Lower lobe of right lung (tissue), 2 donors: ENCODE measurements around the gene SIL1. TPM values are rescaled to one million over a fixed set of nuclear protein-coding genes. Genes with fewer than 3 reads are reported as not detected.

Experiments used
- ATAC-seq, 2 donors: fragments of 200-7000 bp; cut with Tn5 transposase; one replicate each; pipeline ENCODE4 v1.9.1; 2020 to 2022; ENCODE audit warnings: mild to moderate bottlenecking in 2 of 2, moderate library complexity in 2 of 2
- DNase-seq: peaks from one replicate; pipeline ENCODE4 v3.0.0-alpha.2; 2020
- H3K27ac ChIP-seq: fragments of 200-600 bp; one replicate; pipeline ENCODE4 v1.8.0; 2022
- H3K27me3 ChIP-seq: fragments of 200-600 bp; one replicate; pipeline ENCODE4 v1.8.0; 2022; ENCODE audit warnings: low read depth
- H3K36me3 ChIP-seq: fragments of 200-600 bp; one replicate; pipeline ENCODE4 v1.8.0; 2022; ENCODE audit warnings: mild to moderate bottlenecking
- H3K4me1 ChIP-seq: fragments of 200-600 bp; one replicate; pipeline ENCODE4 v1.8.0; 2022
- H3K4me3 ChIP-seq: fragments of 200-600 bp; one replicate; pipeline ENCODE4 v1.8.0; 2022; ENCODE audit warnings: mild to moderate bottlenecking
- H3K9me3 ChIP-seq: fragments of 200-600 bp; one replicate; pipeline ENCODE4 v1.8.0; 2022
- CTCF ChIP-seq: fragments of 200-600 bp; IDR thresholded peaks from one replicate; pipeline ENCODE4 v1.8.0; 2022; ENCODE audit warnings: antibody characterized with exemption, mild to moderate bottlenecking
- intact Hi-C: fragments of 100-400 bp; cut with DNase I; formaldehyde crosslinking; loops from one replicate; pipeline ENCODE4 v1.11.0; 2022
- total RNA-seq: library from RNA; stranded (reverse); fragmentation: NEBNext Ultra II Directional; extraction: Animal tissue kit (Norgen Biotek cat#: 25700); gene quantifications from one replicate; pipeline ENCODE4 v1.2.1, GENCODE V29; 2021
- donor health status: DM: no; HTN: yes; CAD: no; lungs with severe emphysema.

Gene SIL1
- total RNA-seq, 1 donor from 2014 or later: 40.6 TPM

- no peak overlapping the region for H3K4me3 ChIP-seq
- intact Hi-C loops: no loop called here
- no peaks in the 10 kb centered on the region for H3K27me3 ChIP-seq
- peaks cover 35% of the 10 kb centered on the region for H3K4me1 ChIP-seq
- peak in 1 of 2 donors; percentile 18 for ATAC-seq
- no peak for TF ChIP-seq CTCF
- H3K36me3 ChIP-seq: no peaks in the 10 kb centered on the region
- no peak overlapping the region for H3K27ac ChIP-seq
- DNase-seq: no peak
- no peaks in the 10 kb centered on the region for H3K9me3 ChIP-seq
Observed at GRCh38 chr5:138972836-138973235, 225.3 kb downstream of the SIL1 start.

- intact Hi-C loops: no loop called here
- ATAC-seq: no peak
- no peak overlapping the region for H3K27ac ChIP-seq
- H3K36me3 ChIP-seq: no peaks in the 10 kb centered on the region
- H3K4me1 ChIP-seq: peaks cover 35% of the 10 kb centered on the region
- H3K9me3 ChIP-seq: no peaks in the 10 kb centered on the region
- no peak for DNase-seq
- no peak overlapping the region for H3K4me3 ChIP-seq
- no peaks in the 10 kb centered on the region for H3K27me3 ChIP-seq
- TF ChIP-seq CTCF: no peak
Observed at GRCh38 chr5:138972230-138972629, 225.9 kb downstream of the SIL1 start.

- DNase-seq (no peak), ATAC-seq (no peak)
- TF ChIP-seq CTCF: no peak
- Histone ChIP-seq H3K27me3 (no peaks in the 10 kb centered on the region), H3K27ac (no peak overlapping the region), H3K9me3 (no peaks in the 10 kb centered on the region), H3K4me3 (no peak overlapping the region), H3K36me3 (no peaks in the 10 kb centered on the region), H3K4me1 (peaks cover 22% of the 10 kb centered on the region)
- intact Hi-C loops: no loop called here
Observed at GRCh38 chr5:138969323-138970002, 228.7 kb downstream of the SIL1 start.

GRCh38 chr5:138968601-138969000 lies 229.6 kb downstream of the SIL1 start:
- Histone ChIP-seq H3K9me3 (no peaks in the 10 kb centered on the region), H3K36me3 (no peaks in the 10 kb centered on the region), H3K4me1 (peaks cover 18% of the 10 kb centered on the region), H3K27me3 (no peaks in the 10 kb centered on the region), H3K27ac (no peak overlapping the region), H3K4me3 (no peak overlapping the region)
- intact Hi-C loops: no loop called here
- DNase-seq: no peak
- no peak for TF ChIP-seq CTCF
- ATAC-seq: no peak

- ATAC-seq (peak; percentile 80 to 85), DNase-seq (peak; percentile 71)
- TF ChIP-seq CTCF: no peak
- Histone ChIP-seq H3K36me3 (no peaks in the 10 kb centered on the region), H3K27me3 (no peaks in the 10 kb centered on the region), H3K27ac (no peak overlapping the region), H3K4me1 (peaks cover 19% of the 10 kb centered on the region), H3K9me3 (no peaks in the 10 kb centered on the region), H3K4me3 (no peak overlapping the region)
- intact Hi-C loops: no loop called here
Observed at GRCh38 chr5:138967791-138968448, 230.2 kb downstream of the SIL1 start.
